Measurements from ENCODE around the gene KIF16B. TPM values are rescaled to one million over a fixed set of nuclear protein-coding genes. Genes with fewer than 3 reads are reported as not detected.

KIF16B gene
- total and polyA plus RNA-seq, 4 donors = 5.9 to 20.3 (median 9.6) TPM

DNA sequence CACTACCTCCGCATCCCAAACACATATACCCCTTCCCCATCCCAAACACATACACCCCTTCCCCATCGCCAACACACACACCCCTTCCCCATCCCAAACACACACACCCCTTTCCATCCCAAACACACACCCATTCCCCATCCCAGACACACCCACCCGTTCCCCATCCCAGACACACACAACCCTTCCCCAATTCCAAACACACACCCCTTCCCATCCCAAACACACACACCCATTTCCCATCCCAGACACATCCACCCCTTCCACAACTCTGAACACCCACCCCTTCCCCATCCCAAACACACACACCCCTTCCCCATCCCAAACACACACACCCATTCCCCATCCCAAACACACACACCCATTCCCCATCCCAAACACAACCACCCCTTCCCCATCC lies 314.5 kb downstream of the KIF16B start:
- Histone ChIP-seq H3K9ac (ENCODE audit: insufficient read depth in 1 of 2, low read length in 2 of 2) (no peak overlapping the region), H3K4me3 (no peak overlapping the region), H3K9me3 (ENCODE audit: control insufficient read depth in 4 of 4, insufficient read depth in 3 of 4, low read length in 3 of 4) (no peaks in the 10 kb centered on the region), H3K36me3 (ENCODE audit: control insufficient read depth in 4 of 4, insufficient read depth in 4 of 4, low read length in 4 of 4) (no peaks in the 10 kb centered on the region), H3K27me3 (ENCODE audit: control insufficient read depth in 3 of 3, insufficient read depth in 3 of 3, low read length in 2 of 3) (no peaks in the 10 kb centered on the region), H3K27ac (ENCODE audit: low read depth in 1 of 2, low read length in 1 of 2) (no peak overlapping the region), H3K4me1 (ENCODE audit: control insufficient read depth in 5 of 5, insufficient read depth in 5 of 5, low read length in 5 of 5) (peaks cover 0 to 4% (median 0%) of the 10 kb centered on the region in 5 donors)
- TF ChIP-seq, protein P1, sequence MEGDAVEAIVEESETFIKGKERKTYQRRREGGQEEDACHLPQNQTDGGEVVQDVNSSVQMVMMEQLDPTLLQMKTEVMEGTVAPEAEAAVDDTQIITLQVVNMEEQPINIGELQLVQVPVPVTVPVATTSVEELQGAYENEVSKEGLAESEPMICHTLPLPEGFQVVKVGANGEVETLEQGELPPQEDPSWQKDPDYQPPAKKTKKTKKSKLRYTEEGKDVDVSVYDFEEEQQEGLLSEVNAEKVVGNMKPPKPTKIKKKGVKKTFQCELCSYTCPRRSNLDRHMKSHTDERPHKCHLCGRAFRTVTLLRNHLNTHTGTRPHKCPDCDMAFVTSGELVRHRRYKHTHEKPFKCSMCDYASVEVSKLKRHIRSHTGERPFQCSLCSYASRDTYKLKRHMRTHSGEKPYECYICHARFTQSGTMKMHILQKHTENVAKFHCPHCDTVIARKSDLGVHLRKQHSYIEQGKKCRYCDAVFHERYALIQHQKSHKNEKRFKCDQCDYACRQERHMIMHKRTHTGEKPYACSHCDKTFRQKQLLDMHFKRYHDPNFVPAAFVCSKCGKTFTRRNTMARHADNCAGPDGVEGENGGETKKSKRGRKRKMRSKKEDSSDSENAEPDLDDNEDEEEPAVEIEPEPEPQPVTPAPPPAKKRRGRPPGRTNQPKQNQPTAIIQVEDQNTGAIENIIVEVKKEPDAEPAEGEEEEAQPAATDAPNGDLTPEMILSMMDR (IDR thresholded peaks at IDR 0.05; ENCODE audit: control extremely low read depth, extremely low read depth) = no peak
- 94 to 97% methylated on average over 3 of the region's 3 CpGs for WGBS, 2 donors
- ATAC-seq (ENCODE audit: insufficient read depth, low FRiP score) (no peak), DNase-seq (no peak)

DNA sequence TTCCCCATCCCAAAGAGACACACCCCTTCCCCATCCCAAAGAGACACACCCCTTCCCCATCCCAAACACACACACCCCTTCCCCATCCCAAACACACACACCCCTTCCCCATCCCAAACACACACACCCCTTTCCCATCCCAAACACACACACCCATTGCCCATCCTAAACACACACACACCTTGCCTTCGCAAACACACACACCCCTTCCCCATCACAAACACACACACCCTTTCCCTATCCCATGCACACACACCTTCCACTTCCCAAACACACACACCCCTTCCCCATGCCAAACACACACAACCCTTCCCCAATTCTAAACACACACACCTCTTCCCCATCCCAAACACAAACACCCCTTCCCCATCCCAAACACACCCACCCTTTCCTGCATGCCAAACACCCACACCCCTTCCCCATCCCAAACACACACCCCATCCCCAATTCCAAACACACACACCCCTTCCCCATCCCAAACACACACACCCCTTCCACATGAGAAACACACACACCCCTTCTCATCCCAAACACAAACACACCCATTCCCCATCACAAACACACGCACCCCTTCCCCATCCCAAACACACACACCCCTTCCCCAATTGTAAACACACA lies 315.3 kb downstream of the KIF16B start:
- no peaks in the 10 kb centered on the region for H3K36me3 ChIP-seq (ENCODE audit: control insufficient read depth in 4 of 4, insufficient read depth in 4 of 4, low read length in 4 of 4)
- H3K27me3 ChIP-seq (ENCODE audit: control insufficient read depth in 3 of 3, insufficient read depth in 3 of 3, low read length in 2 of 3) = no peaks in the 10 kb centered on the region
- no peak for ATAC-seq (ENCODE audit: insufficient read depth, low FRiP score)
- H3K9ac ChIP-seq (ENCODE audit: insufficient read depth in 1 of 2, low read length in 2 of 2) = no peak overlapping the region
- H3K27ac ChIP-seq (ENCODE audit: low read depth in 1 of 2, low read length in 1 of 2) = no peak overlapping the region
- 92 to 95% methylated on average over 2 of the region's 2 CpGs for WGBS, 2 donors
- H3K9me3 ChIP-seq (ENCODE audit: control insufficient read depth in 4 of 4, insufficient read depth in 3 of 4, low read length in 3 of 4) = no peaks in the 10 kb centered on the region
- TF ChIP-seq, protein P1 (IDR thresholded peaks at IDR 0.05; ENCODE audit: control extremely low read depth, extremely low read depth) = no peak
- no peak for DNase-seq
- no peak overlapping the region for H3K4me3 ChIP-seq
- peaks cover 0 to 4% (median 0%) of the 10 kb centered on the region in 5 donors for H3K4me1 ChIP-seq (ENCODE audit: control insufficient read depth in 5 of 5, insufficient read depth in 5 of 5, low read length in 5 of 5)

DNA sequence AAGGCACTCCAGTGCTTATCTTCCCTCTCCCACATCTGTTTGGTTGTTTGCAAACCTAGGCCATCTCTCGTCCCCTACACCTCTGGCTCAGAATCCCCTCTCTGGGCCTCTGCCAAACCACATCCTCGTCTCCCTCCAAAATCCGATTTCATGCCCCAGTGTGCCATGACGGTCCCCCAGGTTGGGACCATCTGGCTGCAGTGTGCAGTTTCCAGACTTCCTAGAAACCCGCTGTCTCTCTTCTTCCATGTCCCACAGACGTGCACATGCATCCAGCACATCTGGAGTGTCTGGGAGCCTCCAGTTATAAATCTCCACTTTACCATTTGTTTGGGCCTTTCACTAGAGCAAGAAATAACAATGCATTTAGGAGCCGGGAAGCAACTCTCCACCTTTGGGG lies 316.2 kb downstream of the KIF16B start:
- WGBS, 2 donors = 93 to 94% methylated on average over 7 of the region's 7 CpGs
- Histone ChIP-seq H3K36me3 (ENCODE audit: control insufficient read depth in 4 of 4, insufficient read depth in 4 of 4, low read length in 4 of 4) (no peaks in the 10 kb centered on the region), H3K27ac (ENCODE audit: low read depth in 1 of 2, low read length in 1 of 2) (no peak overlapping the region), H3K4me3 (no peak overlapping the region), H3K27me3 (ENCODE audit: control insufficient read depth in 3 of 3, insufficient read depth in 3 of 3, low read length in 2 of 3) (no peaks in the 10 kb centered on the region), H3K9me3 (ENCODE audit: control insufficient read depth in 4 of 4, insufficient read depth in 3 of 4, low read length in 3 of 4) (no peaks in the 10 kb centered on the region), H3K4me1 (ENCODE audit: control insufficient read depth in 5 of 5, insufficient read depth in 5 of 5, low read length in 5 of 5) (peaks cover 0 to 4% (median 0%) of the 10 kb centered on the region in 5 donors), H3K9ac (ENCODE audit: insufficient read depth in 1 of 2, low read length in 2 of 2) (no peak overlapping the region)
- TF ChIP-seq, protein P1 (IDR thresholded peaks at IDR 0.05; ENCODE audit: control extremely low read depth, extremely low read depth) = no peak
- no peak for DNase-seq
- no peak for ATAC-seq (ENCODE audit: insufficient read depth, low FRiP score)

DNA sequence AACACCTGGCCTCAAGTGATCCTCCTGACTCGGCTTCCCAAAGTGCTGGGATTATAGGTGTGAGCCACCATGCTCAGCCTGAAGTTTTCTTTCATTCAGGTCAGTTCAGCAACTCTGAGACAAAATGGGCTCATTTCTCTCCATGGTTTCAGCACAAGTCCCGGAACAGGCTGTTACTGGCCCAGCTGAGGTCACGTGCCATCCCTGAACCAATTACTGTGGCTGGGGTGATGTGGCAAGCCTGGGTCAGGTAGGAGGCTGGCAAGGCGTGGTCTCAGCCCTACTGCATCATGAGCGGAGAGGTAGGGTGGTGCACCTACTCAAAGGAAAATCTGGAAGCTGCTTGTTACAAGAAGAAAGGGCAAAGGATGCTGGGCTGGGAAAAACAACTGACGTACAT lies 326.4 kb downstream of the KIF16B start:
- WGBS, 2 donors = 92 to 95% methylated on average over 6 of the region's 6 CpGs
- TF ChIP-seq, protein P1 (IDR thresholded peaks at IDR 0.05; ENCODE audit: control extremely low read depth, extremely low read depth) = no peak
- Histone ChIP-seq H3K4me1 (ENCODE audit: control insufficient read depth in 5 of 5, insufficient read depth in 5 of 5, low read length in 5 of 5) (no peaks in the 10 kb centered on the region), H3K27me3 (ENCODE audit: control insufficient read depth in 3 of 3, insufficient read depth in 3 of 3, low read length in 2 of 3) (peaks cover 0 to 4% (median 0%) of the 10 kb centered on the region in 3 donors), H3K9ac (ENCODE audit: insufficient read depth in 1 of 2, low read length in 2 of 2) (no peak overlapping the region), H3K9me3 (ENCODE audit: control insufficient read depth in 4 of 4, insufficient read depth in 3 of 4, low read length in 3 of 4) (no peaks in the 10 kb centered on the region), H3K4me3 (no peak overlapping the region), H3K27ac (ENCODE audit: low read depth in 1 of 2, low read length in 1 of 2) (no peak overlapping the region), H3K36me3 (ENCODE audit: control insufficient read depth in 4 of 4, insufficient read depth in 4 of 4, low read length in 4 of 4) (no peaks in the 10 kb centered on the region)
- DNase-seq (no peak), ATAC-seq (ENCODE audit: insufficient read depth, low FRiP score) (no peak)
